Measurements from ENCODE around the gene CBX5.
"Not testable (repeated sequence)": the region's sequence is repeated elsewhere in the genome, so short reads cannot be mapped to it uniquely, and the experiment has no call there.

CBX5 gene

GRCh38 chr12:54201001-54201794 is 78.7 kb downstream of the CBX5 start:
- H3K9me3 Mint-ChIP-seq, result no peaks in the 10 kb centered on the region
- H3K4me1 Mint-ChIP-seq (ENCODE audit: low read depth in 2 of 2), result no peaks in the 10 kb centered on the region
- H3K27ac Mint-ChIP-seq, result no peak overlapping the region
- DNase-seq (peak; percentile 60 to 64 (median 64)), ATAC-seq (replicated peaks) (peak; percentile 96)
- peaks cover 79 to 100% of the 10 kb centered on the region in 2 donors for H3K27me3 Mint-ChIP-seq
- H3K4me3 Mint-ChIP-seq, result no peak overlapping the region
- peaks cover 3% of the 10 kb centered on the region for H3K36me3 Mint-ChIP-seq (ENCODE audit: insufficient read depth)

GRCh38 chr12:54200412-54200811 is 79.5 kb downstream of the CBX5 start:
- peaks cover 3% of the 10 kb centered on the region for H3K36me3 Mint-ChIP-seq (ENCODE audit: insufficient read depth)
- no peak for DNase-seq
- H3K4me3 Mint-ChIP-seq, result no peak overlapping the region
- peaks cover 0 to 3% of the 10 kb centered on the region in 2 donors for H3K4me1 Mint-ChIP-seq (ENCODE audit: low read depth in 2 of 2)
- no peak overlapping the region for H3K27ac Mint-ChIP-seq
- H3K27me3 Mint-ChIP-seq, result peaks cover 80 to 100% of the 10 kb centered on the region in 2 donors
- no peak for ATAC-seq (replicated peaks)
- H3K9me3 Mint-ChIP-seq, result no peaks in the 10 kb centered on the region

GRCh38 chr12:54199917-54200316 is 80.0 kb downstream of the CBX5 start:
- no peak overlapping the region for H3K4me3 Mint-ChIP-seq
- H3K9me3 Mint-ChIP-seq, result no peaks in the 10 kb centered on the region
- peaks cover 3% of the 10 kb centered on the region for H3K36me3 Mint-ChIP-seq (ENCODE audit: insufficient read depth)
- DNase-seq (no peak), ATAC-seq (replicated peaks) (no peak)
- peaks cover 85 to 100% of the 10 kb centered on the region in 2 donors for H3K27me3 Mint-ChIP-seq
- H3K27ac Mint-ChIP-seq, result no peak overlapping the region
- peaks cover 0 to 4% of the 10 kb centered on the region in 2 donors for H3K4me1 Mint-ChIP-seq (ENCODE audit: low read depth in 2 of 2)

GRCh38 chr12:54199034-54199433 is 80.9 kb downstream of the CBX5 start:
- H3K27ac Mint-ChIP-seq, result no peak overlapping the region
- ATAC-seq (replicated peaks) (no peak), DNase-seq (no peak)
- peaks cover 87 to 100% of the 10 kb centered on the region in 2 donors for H3K27me3 Mint-ChIP-seq
- no peaks in the 10 kb centered on the region for H3K9me3 Mint-ChIP-seq
- H3K4me1 Mint-ChIP-seq (ENCODE audit: low read depth in 2 of 2), result peaks cover 0 to 4% of the 10 kb centered on the region in 2 donors
- peaks cover 3% of the 10 kb centered on the region for H3K36me3 Mint-ChIP-seq (ENCODE audit: insufficient read depth)
- no peak overlapping the region for H3K4me3 Mint-ChIP-seq

GRCh38 chr12:54197431-54197909 is 82.5 kb downstream of the CBX5 start:
- Mint-ChIP-seq H3K4me1 (ENCODE audit: low read depth in 2 of 2) (peaks cover 0 to 4% of the 10 kb centered on the region in 2 donors), H3K36me3 (ENCODE audit: insufficient read depth) (peaks cover 3% of the 10 kb centered on the region), H3K27ac (no peak overlapping the region), H3K27me3 (peaks cover 91 to 100% of the 10 kb centered on the region in 2 donors), H3K4me3 (no peak overlapping the region), H3K9me3 (no peaks in the 10 kb centered on the region)
- no peak for ATAC-seq (replicated peaks)
- no peak for DNase-seq

GRCh38 chr12:54197010-54197409 is 82.9 kb downstream of the CBX5 start:
- H3K9me3 Mint-ChIP-seq, result no peaks in the 10 kb centered on the region
- no peak overlapping the region for H3K4me3 Mint-ChIP-seq
- ATAC-seq (replicated peaks) (no peak), DNase-seq (no peak)
- peaks cover 0 to 4% of the 10 kb centered on the region in 2 donors for H3K4me1 Mint-ChIP-seq (ENCODE audit: low read depth in 2 of 2)
- H3K36me3 Mint-ChIP-seq (ENCODE audit: insufficient read depth), result peaks cover 3% of the 10 kb centered on the region
- no peak overlapping the region for H3K27ac Mint-ChIP-seq
- peaks cover 91 to 100% of the 10 kb centered on the region in 2 donors for H3K27me3 Mint-ChIP-seq

GRCh38 chr12:54196396-54196795 is 83.5 kb downstream of the CBX5 start:
- DNase-seq (no peak), ATAC-seq (replicated peaks) (no peak)
- peaks cover 7% of the 10 kb centered on the region for H3K36me3 Mint-ChIP-seq (ENCODE audit: insufficient read depth)
- no peaks in the 10 kb centered on the region for H3K9me3 Mint-ChIP-seq
- H3K4me1 Mint-ChIP-seq (ENCODE audit: low read depth in 2 of 2), result peaks cover 0 to 7% of the 10 kb centered on the region in 2 donors
- no peak overlapping the region for H3K4me3 Mint-ChIP-seq
- no peak overlapping the region for H3K27ac Mint-ChIP-seq
- H3K27me3 Mint-ChIP-seq, result peaks cover 86 to 100% of the 10 kb centered on the region in 2 donors

- no peak for DNase-seq
- H3K9me3 Mint-ChIP-seq, result no peaks in the 10 kb centered on the region
- peak overlapping the region in 1 of 2 donors; percentile 26 for H3K4me3 Mint-ChIP-seq
- H3K36me3 Mint-ChIP-seq (ENCODE audit: insufficient read depth), result peaks cover 8% of the 10 kb centered on the region
- peak; percentile 51 for ATAC-seq (replicated peaks)
- H3K27me3 Mint-ChIP-seq, result peaks cover 82 to 100% of the 10 kb centered on the region in 2 donors
- no peak overlapping the region for H3K27ac Mint-ChIP-seq
- H3K4me1 Mint-ChIP-seq (ENCODE audit: low read depth in 2 of 2), result peaks cover 0 to 8% of the 10 kb centered on the region in 2 donors
Observed at GRCh38 chr12:54195737-54196347, 84.1 kb downstream of the CBX5 start.

GRCh38 chr12:54195080-54195736 is 84.7 kb downstream of the CBX5 start:
- peaks cover 75 to 95% of the 10 kb centered on the region in 2 donors for H3K27me3 Mint-ChIP-seq
- H3K36me3 Mint-ChIP-seq (ENCODE audit: insufficient read depth), result peaks cover 8% of the 10 kb centered on the region
- ATAC-seq (replicated peaks), result no peak
- no peak overlapping the region for H3K27ac Mint-ChIP-seq
- DNase-seq, result no peak
- no peaks in the 10 kb centered on the region for H3K9me3 Mint-ChIP-seq
- peaks cover 0 to 8% of the 10 kb centered on the region in 2 donors for H3K4me1 Mint-ChIP-seq (ENCODE audit: low read depth in 2 of 2)
- peak overlapping the region in 1 of 2 donors; percentile 26 for H3K4me3 Mint-ChIP-seq

GRCh38 chr12:54194611-54195010 is 85.3 kb downstream of the CBX5 start:
- H3K9me3 Mint-ChIP-seq; ATAC-seq (replicated peaks); H3K36me3 Mint-ChIP-seq (ENCODE audit: insufficient read depth); DNase-seq; H3K27ac Mint-ChIP-seq; H3K4me1 Mint-ChIP-seq (ENCODE audit: low read depth in 2 of 2); H3K4me3 Mint-ChIP-seq: not testable (repeated sequence)
- peaks cover 69 to 89% of the 10 kb centered on the region in 2 donors for H3K27me3 Mint-ChIP-seq

GRCh38 chr12:54193434-54193833 is 86.5 kb downstream of the CBX5 start:
- H3K27me3 Mint-ChIP-seq, result peaks cover 59 to 77% of the 10 kb centered on the region in 2 donors
- no peak overlapping the region for H3K4me3 Mint-ChIP-seq
- no peak overlapping the region for H3K27ac Mint-ChIP-seq
- H3K4me1 Mint-ChIP-seq (ENCODE audit: low read depth in 2 of 2), result peaks cover 4 to 13% of the 10 kb centered on the region in 2 donors
- H3K36me3 Mint-ChIP-seq (ENCODE audit: insufficient read depth), result peaks cover 8% of the 10 kb centered on the region
- no peaks in the 10 kb centered on the region for H3K9me3 Mint-ChIP-seq
- no peak for ATAC-seq (replicated peaks)
- DNase-seq, result no peak

- Mint-ChIP-seq H3K4me3 (peak overlapping the region in 1 of 2 donors; percentile 7), H3K36me3 (ENCODE audit: insufficient read depth) (peaks cover 5% of the 10 kb centered on the region), H3K27me3 (peaks cover 44 to 58% of the 10 kb centered on the region in 2 donors), H3K9me3 (no peaks in the 10 kb centered on the region), H3K27ac (peak overlapping the region in 1 of 2 donors; percentile 29), H3K4me1 (ENCODE audit: low read depth in 2 of 2) (peaks cover 4 to 18% of the 10 kb centered on the region in 2 donors)
- ATAC-seq (replicated peaks) (peak; percentile 65), DNase-seq (peak; percentile 72 to 73 (median 73))
Observed at GRCh38 chr12:54191550-54192022, 88.3 kb downstream of the CBX5 start.

- DNase-seq, result no peak
- Mint-ChIP-seq H3K36me3 (ENCODE audit: insufficient read depth) (peaks cover 5% of the 10 kb centered on the region), H3K9me3 (no peaks in the 10 kb centered on the region), H3K4me3 (peak overlapping the region in 1 of 2 donors; percentile 7), H3K4me1 (ENCODE audit: low read depth in 2 of 2) (peaks cover 4 to 18% of the 10 kb centered on the region in 2 donors), H3K27me3 (peaks cover 39 to 54% of the 10 kb centered on the region in 2 donors), H3K27ac (peak overlapping the region in 1 of 2 donors; percentile 29)
- ATAC-seq (replicated peaks), result no peak
Observed at GRCh38 chr12:54191126-54191525, 88.8 kb downstream of the CBX5 start.
